PFSK-1 (cell line): ENCODE measurements around the gene SLMAP.

Experiments
- POLR2AphosphoS5 ChIP-seq: IDR thresholded peaks from 2 replicates; pipeline ENCODE4 v1.6.1; 2012; ENCODE audit warnings: low read depth, mild to moderate bottlenecking, control low read depth, low read length, moderate library complexity
- REST ChIP-seq, 2 experiments: IDR thresholded peaks; 2 replicates each; pipeline versions ENCODE4 v1.6.1 to v1.8.0; 2011 to 2012; ENCODE audit warnings: low read depth in 2 of 2, low read length in 2 of 2, control low read depth in 1 of 2, inconsistent platforms in 1 of 2, mild to moderate bottlenecking in 1 of 2, moderate library complexity in 1 of 2; ENCODE audit not compliant: insufficient read depth in 1 of 2
- SIN3A ChIP-seq: IDR thresholded peaks from 2 replicates; pipeline ENCODE4 v1.6.1; 2012; ENCODE audit warnings: mild to moderate bottlenecking, low read length, moderate library complexity, borderline replicate concordance; ENCODE audit not compliant: insufficient read depth
- TAF1 ChIP-seq: IDR thresholded peaks from 2 replicates; pipeline ENCODE4 v1.6.1; 2012; ENCODE audit warnings: low read length, control low read depth, borderline replicate concordance; ENCODE audit not compliant: insufficient read depth

DNA sequence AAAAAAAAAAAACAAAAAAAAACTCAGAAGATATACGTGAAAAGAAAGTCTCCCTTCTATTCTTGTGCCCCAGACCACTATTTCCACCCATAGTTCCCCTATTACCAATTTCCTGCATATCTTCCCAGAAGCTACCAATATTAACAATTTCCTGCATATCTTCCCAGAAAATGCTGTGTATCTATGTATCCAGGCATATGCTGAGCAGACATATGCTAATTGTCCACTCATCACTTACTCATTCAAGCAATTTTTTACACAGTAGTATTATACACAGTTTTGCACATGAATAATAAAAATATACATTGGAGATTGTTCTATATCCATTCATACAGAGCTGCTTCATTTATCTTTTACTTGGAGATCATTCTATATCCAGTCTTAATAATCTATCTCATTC is 12.6 kb upstream of the SLMAP start:
- TF ChIP-seq SIN3A (no peak), TAF1 (no peak), REST (IDR thresholded peaks at IDR 0.05; ENCODE audit: insufficient read depth in 1 of 2, low read depth in 2 of 2, low read length in 2 of 2) (no peak), POLR2AphosphoS5 (no peak)
